Kidney glomerular epithelial cell (primary cell): ENCODE results near the gene TFRC.
"Not testable (repeated sequence)": the region's sequence is repeated elsewhere in the genome, so short reads cannot be mapped to it uniquely, and the experiment has no call there.

ENCODE experiments used
- DNase-seq: peaks from one replicate; lab custom pipeline; 2025; lab: John Stamatoyannopoulos, UW

TFRC gene

GRCh38 chr3:196081002-196081833, 672 bp downstream of the TFRC start:
- DNase-seq: peak; percentile 50

- not testable (repeated sequence) for DNase-seq
These were observed 1.6 kb downstream of the TFRC start for GRCh38 chr3:196080101-196080846.

- DNase-seq: no peak
These were observed 2.2 kb downstream of the TFRC start for GRCh38 chr3:196079682-196080081.

- DNase-seq: no peak
These were observed 6.9 kb downstream of the TFRC start for GRCh38 chr3:196075013-196075412.

- DNase-seq: peak; percentile 45
These were observed 8.6 kb downstream of the TFRC start for GRCh38 chr3:196073255-196073753.

GRCh38 chr3:196072313-196072712, 9.6 kb downstream of the TFRC start:
- DNase-seq: no peak

GRCh38 chr3:196068812-196069211, 13.1 kb downstream of the TFRC start:
- DNase-seq: not testable (repeated sequence)

- no peak for DNase-seq
These were observed 14.5 kb downstream of the TFRC start for GRCh38 chr3:196067439-196067838.

GRCh38 chr3:196063971-196064370, 17.9 kb downstream of the TFRC start:
- DNase-seq: no peak

- no peak for DNase-seq
These were observed 18.4 kb downstream of the TFRC start for GRCh38 chr3:196063456-196063855.

GRCh38 chr3:196063049-196063448, 18.8 kb downstream of the TFRC start:
- no peak for DNase-seq

- DNase-seq: no peak
These were observed 21.1 kb downstream of the TFRC start for GRCh38 chr3:196060834-196061233.

GRCh38 chr3:196057760-196058331, 24.0 kb downstream of the TFRC start:
- DNase-seq: no peak

- DNase-seq: not testable (repeated sequence)
These were observed 25.5 kb downstream of the TFRC start for GRCh38 chr3:196056371-196056770.

GRCh38 chr3:196055683-196056270, 26.1 kb downstream of the TFRC start:
- no peak for DNase-seq

- DNase-seq: no peak
These were observed 26.6 kb downstream of the TFRC start for GRCh38 chr3:196055240-196055639.

GRCh38 chr3:196054661-196055060, 27.2 kb downstream of the TFRC start:
- no peak for DNase-seq

GRCh38 chr3:196053487-196053886, 28.4 kb downstream of the TFRC start:
- DNase-seq: no peak

GRCh38 chr3:196051282-196052076, 30.4 kb downstream of the TFRC start:
- DNase-seq: no peak

- DNase-seq: no peak
These were observed 31.3 kb downstream of the TFRC start for GRCh38 chr3:196050597-196050996.

GRCh38 chr3:196049653-196050052, 32.2 kb downstream of the TFRC start:
- DNase-seq: no peak
